GM19099 (cell line): ENCODE data around the gene NEUROD1.

ENCODE experiments used
- POLR2A ChIP-seq: IDR thresholded peaks from 3 replicates; pipeline ENCODE4 v1.6.1; 2011; ENCODE audit warnings: low read depth; ENCODE audit not compliant: insufficient read length; ENCODE audit errors: extremely low read depth

The NEUROD1 gene

GRCh38 chr2:181680055-181680936, at the start of gene NEUROD1:
TSS of gene NEUROD1 (minus strand) at chr2:181680517. CDS start at chr2:181678860, 1,657 bp downstream.
- no peak for TF ChIP-seq POLR2A

DNA sequence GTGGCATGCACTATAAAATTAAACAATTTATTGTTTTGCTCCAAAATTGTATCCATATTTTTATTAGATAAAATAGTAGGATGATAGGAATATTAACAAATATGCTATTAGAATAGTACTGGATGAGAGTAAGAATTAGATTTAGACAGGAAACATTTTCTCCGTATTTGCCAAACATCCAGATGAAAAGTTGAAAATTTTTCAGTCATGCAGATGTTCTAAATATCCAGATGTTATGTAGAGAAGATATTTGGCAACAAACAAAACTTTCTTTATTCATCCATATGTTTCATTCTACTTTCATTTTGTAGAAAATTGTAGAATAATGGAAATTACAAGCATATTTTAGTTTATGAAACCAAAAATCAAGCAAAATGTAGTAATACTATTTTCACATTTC, 45.2 kb upstream of the NEUROD1 start:
- TF ChIP-seq POLR2A, result no peak

DNA sequence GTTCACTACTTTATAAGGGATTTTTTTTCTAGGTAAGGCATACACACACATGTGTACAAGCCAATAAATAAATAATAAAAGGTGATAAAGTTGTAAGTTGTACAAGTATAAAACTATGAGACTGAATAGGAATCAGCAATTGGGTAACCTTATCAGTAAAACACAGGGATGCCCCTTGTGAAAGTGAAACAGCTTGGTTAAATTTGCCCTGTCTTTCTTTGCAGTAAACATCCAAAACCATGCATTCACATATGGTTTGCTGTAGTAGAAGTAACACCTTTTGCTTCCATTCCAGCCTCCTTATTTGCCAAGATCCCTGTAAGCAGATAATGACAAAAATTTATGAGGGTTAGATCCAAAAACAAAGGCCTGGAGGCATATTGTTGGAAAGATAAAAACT, 44.3 kb upstream of the NEUROD1 start:
- TF ChIP-seq POLR2A, result no peak

DNA sequence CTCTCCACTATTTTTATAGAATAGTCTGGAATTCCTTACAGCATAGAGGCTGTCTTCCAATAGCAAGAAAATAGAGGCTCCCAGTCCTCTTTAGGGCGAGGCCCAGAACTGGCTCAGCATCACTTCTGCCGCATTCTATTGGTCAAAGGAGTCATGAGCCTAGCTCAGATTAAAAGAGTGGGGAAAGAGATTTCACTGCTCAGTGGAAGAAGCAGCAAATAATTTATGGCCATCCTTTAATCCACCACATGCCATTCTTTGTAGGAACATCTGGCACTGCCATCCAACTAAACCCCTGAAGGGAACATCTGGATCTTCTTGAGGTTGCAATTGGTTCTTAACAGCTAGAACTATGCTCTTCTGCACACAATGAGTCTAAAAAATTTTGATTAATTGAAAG, 43.4 kb upstream of the NEUROD1 start:
- TF ChIP-seq POLR2A, result no peak

DNA sequence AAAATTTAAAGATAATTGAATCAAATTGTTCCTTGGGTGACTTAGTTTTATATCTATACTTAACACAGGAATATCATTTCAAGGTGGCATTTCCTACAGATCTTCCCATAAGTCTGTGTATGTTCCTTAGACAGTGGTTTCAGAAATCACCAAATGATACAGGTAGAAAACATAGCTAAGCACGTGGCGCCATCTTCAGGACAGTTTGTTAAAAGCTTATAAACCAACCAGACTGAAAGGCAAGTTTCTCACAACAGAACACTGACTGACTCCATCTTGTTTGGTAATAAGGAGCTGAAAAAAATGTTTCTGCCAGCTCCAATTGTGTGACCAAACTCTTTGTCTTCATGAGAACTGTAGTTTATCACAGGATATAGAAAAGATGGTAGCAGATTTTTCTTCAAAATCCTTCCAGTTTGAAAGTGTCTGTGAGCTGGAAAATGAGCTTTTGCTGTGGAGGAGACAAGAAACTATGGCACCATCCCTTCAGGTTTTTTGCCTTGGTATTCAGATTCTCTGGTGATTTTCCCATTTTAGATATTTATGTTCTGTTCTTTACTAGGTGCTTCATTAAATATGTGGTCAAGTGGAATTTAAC, 34.8 kb upstream of the NEUROD1 start:
- no peak for TF ChIP-seq POLR2A

- TF ChIP-seq POLR2A, result no peak
Observed at GRCh38 chr2:181698223-181698622, 17.9 kb upstream of the NEUROD1 start.

- no peak for TF ChIP-seq POLR2A
Observed at GRCh38 chr2:181697571-181697970, 17.3 kb upstream of the NEUROD1 start.

- no peak for TF ChIP-seq POLR2A
Observed at GRCh38 chr2:181697126-181697525, 16.8 kb upstream of the NEUROD1 start.

DNA sequence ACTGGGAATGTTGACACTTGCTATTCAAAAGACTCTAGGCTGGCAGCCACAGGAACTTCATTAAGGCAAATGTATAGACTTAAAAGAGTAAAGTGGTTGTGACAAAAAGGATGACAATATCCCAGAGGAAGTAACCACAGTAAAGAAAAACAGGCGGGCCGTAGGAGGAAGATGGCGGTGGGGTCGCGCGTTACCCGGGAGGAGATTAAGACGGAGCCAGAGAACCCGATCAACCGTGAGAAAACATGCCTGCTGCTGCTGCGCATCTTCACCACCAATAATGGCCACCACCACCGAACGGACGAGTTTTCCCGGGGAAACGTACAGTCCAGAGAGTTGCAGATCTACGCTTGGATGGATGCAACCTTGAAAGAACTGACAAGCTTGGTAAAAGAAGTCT, 14.0 kb upstream of the NEUROD1 start:
- TF ChIP-seq POLR2A, result no peak

DNA sequence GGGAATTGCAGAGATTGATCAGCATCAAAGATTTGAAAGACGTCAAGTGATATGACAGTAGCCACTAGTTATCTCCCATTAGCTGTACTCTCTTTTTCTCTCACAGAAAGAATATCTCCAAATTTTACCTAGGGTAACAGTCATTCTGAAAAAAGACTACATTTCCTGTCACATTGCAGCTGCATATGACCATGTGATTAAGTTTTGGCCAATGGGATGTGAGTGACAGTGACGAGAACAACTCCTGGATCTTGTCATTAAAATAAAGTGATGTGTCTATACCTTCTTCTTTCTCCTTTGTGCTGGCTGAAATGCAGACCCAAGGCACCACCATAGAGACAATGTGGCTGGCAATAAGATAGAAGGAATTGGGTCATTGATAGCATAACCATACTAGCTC, 10.5 kb upstream of the NEUROD1 start:
- no peak for TF ChIP-seq POLR2A

DNA sequence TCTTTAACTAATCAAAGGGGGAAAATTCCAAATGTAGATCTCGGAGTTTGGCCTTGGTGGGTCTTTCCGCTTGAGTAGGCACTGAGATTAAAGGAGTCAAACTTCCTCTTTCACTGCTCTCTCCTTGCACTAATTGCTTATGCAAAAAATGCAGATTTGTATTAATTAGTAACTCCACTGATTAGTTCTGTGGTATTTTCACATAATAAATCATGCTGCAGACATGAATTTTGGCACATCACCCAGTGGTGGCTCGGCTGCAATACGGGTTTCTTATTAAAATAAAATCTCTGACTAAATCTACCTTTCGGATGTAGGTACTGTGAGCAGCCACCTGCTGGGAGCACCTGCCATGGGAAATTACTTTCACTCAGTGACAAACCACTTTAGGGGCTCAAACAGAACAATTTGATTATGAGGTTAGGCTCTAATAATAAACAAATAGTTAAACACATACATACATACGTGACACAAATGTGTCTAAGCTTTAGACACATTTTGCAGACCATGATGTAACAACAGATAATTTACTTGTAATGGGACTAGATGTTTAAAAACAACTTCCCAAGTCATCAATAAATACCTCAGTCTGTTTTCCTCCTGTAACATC, 6.4 kb upstream of the NEUROD1 start:
- no peak for TF ChIP-seq POLR2A

- no peak for TF ChIP-seq POLR2A
Observed at GRCh38 chr2:181685150-181685688, 4.9 kb upstream of the NEUROD1 start.

GRCh38 chr2:181684454-181685149, 4.3 kb upstream of the NEUROD1 start:
- no peak for TF ChIP-seq POLR2A

- no peak for TF ChIP-seq POLR2A
Observed at GRCh38 chr2:181683518-181684453, 3.5 kb upstream of the NEUROD1 start.
